H9 (cell line): Measurements from ENCODE around the gene OGFOD3. TPM values are rescaled to one million over a fixed set of nuclear protein-coding genes. Genes with fewer than 3 reads are reported as not detected.
A peak's percentile ranks its signal among the peaks of the same experiment; 100 is the strongest.

Experiments
- DNase-seq: peaks from one replicate; pipeline ENCODE4 v3.0.0-alpha.2; 2017
- H2AFZ ChIP-seq: one replicate; pipeline ENCODE4 v1.6.1; 2013; ENCODE audit warnings: mild to moderate bottlenecking, low read length, control low read depth, moderate library complexity
- H2AK5ac ChIP-seq: 2 replicates; pipeline ENCODE4 v1.6.1; 2013; ENCODE audit warnings: low read length, control low read depth, mixed read lengths; ENCODE audit not compliant: insufficient read length
- H2BK120ac ChIP-seq: one replicate; pipeline ENCODE4 v1.6.1; 2013; ENCODE audit warnings: low read depth, mild to moderate bottlenecking, low read length, control low read depth, inconsistent platforms; ENCODE audit not compliant: poor library complexity, severe bottlenecking
- H2BK12ac ChIP-seq: 2 replicates; pipeline ENCODE4 v1.6.1; 2013; ENCODE audit warnings: low read length, control low read depth, mixed read lengths, low read depth; ENCODE audit not compliant: insufficient read length
- H2BK15ac ChIP-seq: 2 replicates; pipeline ENCODE4 v1.6.1; 2013; ENCODE audit warnings: low read depth, low read length, control low read depth
- H2BK20ac ChIP-seq: one replicate; pipeline ENCODE4 v1.6.1; 2013; ENCODE audit warnings: low read depth, mild to moderate bottlenecking, low read length, control low read depth, inconsistent platforms; ENCODE audit not compliant: poor library complexity, severe bottlenecking
- H2BK5ac ChIP-seq: 2 replicates; pipeline ENCODE4 v1.6.1; 2013; ENCODE audit warnings: low read length, control low read depth, mixed read lengths; ENCODE audit not compliant: insufficient read length
- H3K14ac ChIP-seq: 2 replicates; pipeline ENCODE4 v1.6.1; 2013; ENCODE audit warnings: low read length, control low read depth; ENCODE audit not compliant: insufficient read depth
- H3K18ac ChIP-seq: 2 replicates; pipeline ENCODE4 v1.6.1; 2013; ENCODE audit warnings: low read depth, mild to moderate bottlenecking, mixed read lengths, low read length, control low read depth; ENCODE audit not compliant: insufficient read length
- H3K23ac ChIP-seq: 2 replicates; pipeline ENCODE4 v1.6.1; 2013; ENCODE audit warnings: low read length, control low read depth, mixed read lengths, low read depth; ENCODE audit not compliant: insufficient read length
- H3K23me2 ChIP-seq: 2 replicates; pipeline ENCODE4 v1.6.1; 2013; ENCODE audit warnings: low read depth, mild to moderate bottlenecking, mixed read lengths, low read length, control low read depth; ENCODE audit not compliant: insufficient read length, poor library complexity, severe bottlenecking
- H3K27ac ChIP-seq: 2 replicates; pipeline ENCODE4 v1.5.1; 2013; ENCODE audit warnings: low read length, control low read depth, mixed read lengths, low read depth; ENCODE audit not compliant: insufficient read length
- H3K27me3 ChIP-seq: 2 replicates; pipeline ENCODE4 v1.6.1; 2013; ENCODE audit warnings: low read length, control low read depth, inconsistent platforms; ENCODE audit not compliant: insufficient read depth
- H3K4ac ChIP-seq: 2 replicates; pipeline ENCODE4 v1.6.1; 2013; ENCODE audit warnings: low read depth, mild to moderate bottlenecking, control low read depth, inconsistent platforms, low read length, moderate library complexity
- H3K4me1 ChIP-seq: 2 replicates; pipeline ENCODE4 v1.6.1; 2013; ENCODE audit warnings: low read length, control low read depth, inconsistent platforms; ENCODE audit not compliant: insufficient read depth
- H3K4me2 ChIP-seq: 2 replicates; pipeline ENCODE4 v1.6.1; 2013; ENCODE audit warnings: low read length, control low read depth, mixed read lengths; ENCODE audit not compliant: insufficient read length, insufficient read depth
- H3K56ac ChIP-seq: 2 replicates; pipeline ENCODE4 v1.6.1; 2013; ENCODE audit warnings: low read depth, mild to moderate bottlenecking, mixed read lengths, low read length, control low read depth; ENCODE audit not compliant: insufficient read length
- H3K79me1 ChIP-seq: 2 replicates; pipeline ENCODE4 v1.6.1; 2013; ENCODE audit warnings: low read depth, mild to moderate bottlenecking, moderate library complexity, low read length, control low read depth, inconsistent platforms; ENCODE audit not compliant: insufficient read depth, poor library complexity, severe bottlenecking
- H3K79me2 ChIP-seq: 2 replicates; pipeline ENCODE4 v1.6.1; 2013; ENCODE audit warnings: low read length, control low read depth, inconsistent platforms; ENCODE audit not compliant: insufficient read depth
- H3K9ac ChIP-seq: 2 replicates; pipeline ENCODE4 v1.6.1; 2013; ENCODE audit warnings: low read length, control low read depth, mixed read lengths; ENCODE audit not compliant: insufficient read length; ENCODE audit errors: extremely low read depth
- H3K9me3 ChIP-seq: one replicate; pipeline ENCODE4 v1.6.1; 2013; ENCODE audit warnings: low read depth, low read length, inconsistent platforms; ENCODE audit not compliant: control insufficient read depth
- H3T11ph ChIP-seq: one replicate; pipeline ENCODE4 v1.6.1; 2013; ENCODE audit warnings: mild to moderate bottlenecking, low read length, control low read depth, inconsistent platforms
- H4K20me1 ChIP-seq: one replicate; pipeline ENCODE4 v1.6.1; 2013; ENCODE audit not compliant: control insufficient read depth, insufficient read length, insufficient read depth
- H4K5ac ChIP-seq: 2 replicates; pipeline ENCODE4 v1.6.1; 2013; ENCODE audit warnings: low read depth, mild to moderate bottlenecking, mixed read lengths, low read length, control low read depth; ENCODE audit not compliant: insufficient read length
- H4K8ac ChIP-seq: replicated peaks from 2 replicates; pipeline ENCODE4 v1.6.1; 2013; ENCODE audit warnings: low read length, control low read depth, mixed read lengths, low read depth; ENCODE audit not compliant: insufficient read length
- H4K91ac ChIP-seq: 2 replicates; pipeline ENCODE4 v1.6.1; 2013; ENCODE audit warnings: low read depth, mild to moderate bottlenecking, moderate library complexity, mixed read lengths, low read length, control low read depth; ENCODE audit not compliant: insufficient read length
- H3K27ac Mint-ChIP-seq, 3 experiments: 2 replicates in 2 of 3; 3 replicates in 1 of 3; pipeline ENCODE4 v1.8.0; 2020 to 2021; ENCODE audit warnings: mixed read lengths in 3 of 3, mild to moderate bottlenecking in 1 of 3, moderate library complexity in 1 of 3
- H3K27me3 Mint-ChIP-seq: 2 replicates; pipeline ENCODE4 v1.8.0; 2021; ENCODE audit warnings: low read depth, mild to moderate bottlenecking, moderate library complexity, mixed read lengths
- H3K36me3 Mint-ChIP-seq, 3 experiments: 2 replicates in 2 of 3; 3 replicates in 1 of 3; pipeline ENCODE4 v1.8.0; 2020 to 2021; ENCODE audit warnings: low read depth in 3 of 3, mixed read lengths in 3 of 3; ENCODE audit not compliant: insufficient read depth in 1 of 3
- H3K4me1 Mint-ChIP-seq, 2 experiments: 2 replicates each; pipeline ENCODE4 v1.8.0; 2020; ENCODE audit warnings: mixed read lengths in 2 of 2
- H3K4me3 Mint-ChIP-seq, 2 experiments: 2 replicates in 1 of 2; 3 replicates in 1 of 2; pipeline ENCODE4 v1.8.0; 2020 to 2021; ENCODE audit warnings: mild to moderate bottlenecking in 2 of 2, mixed read lengths in 2 of 2, moderate library complexity in 1 of 2
- H3K9me3 Mint-ChIP-seq, 2 experiments: 2 replicates in 1 of 2; 3 replicates in 1 of 2; pipeline ENCODE4 v1.8.0; 2020; ENCODE audit warnings: mild to moderate bottlenecking in 2 of 2, mixed read lengths in 2 of 2, moderate library complexity in 1 of 2
- CTCF ChIP-seq: fragments of 200-600 bp; sonication (generic); conservative IDR thresholded peaks from 3 replicates; pipeline ENCODE4 v1.8.0; 2021; ENCODE audit warnings: antibody characterized with exemption, mild to moderate bottlenecking
- WGBS: extraction: QIAGEN DNeasy Blood & Tissue Kit; methylation state at CpG from one replicate; pipeline ENCODE4 v1.1.7; 2013; ENCODE audit warnings: missing lambda C conversion rate, low lambda C conversion rate, mixed read lengths; ENCODE audit not compliant: insufficient read length; ENCODE audit errors: extremely low coverage; 5-methylcytosine and 5-hydroxymethylcytosine counted together
- total RNA-seq: library from RNA; stranded (reverse); gene quantifications from 2 replicates; pipeline ENCODE4 v1.2.1, GENCODE V29; 2021

The OGFOD3 gene
- total RNA-seq, 1 experiment from 2014 or later, result 27.8 TPM

- no peaks in the 10 kb centered on the region for H3K9me3 ChIP-seq
- Mint-ChIP-seq H3K9me3 (no peaks in the 10 kb centered on the region; a peak in 1 of 5 replicates), H3K4me3 (peak overlapping the region in 1 of 2 experiments; percentile 27; a peak in 1 of 5 replicates), H3K27me3 (peaks cover 3% of the 10 kb centered on the region), H3K36me3 (peaks cover 9 to 15% (median 11%) of the 10 kb centered on the region in 3 experiments; a peak in 6 of 7 replicates), H3K27ac (no peak overlapping the region), H3K4me1 (peaks cover 14 to 23% of the 10 kb centered on the region in 2 experiments)
- no peak overlapping the region for H3K27ac ChIP-seq
- H2BK5ac ChIP-seq, result no peak overlapping the region
- H4K20me1 ChIP-seq, result no peaks in the 10 kb centered on the region
- WGBS, result no CpG with 5 or more reads among the region's 26 CpGs
- H2AK5ac ChIP-seq, result no peak overlapping the region
- H2AFZ ChIP-seq, result no peak overlapping the region
- DNase-seq, result no peak
- H3K9ac ChIP-seq, result no peak overlapping the region
- H2BK120ac ChIP-seq, result no peak overlapping the region
- H3K23ac ChIP-seq, result no peak overlapping the region
- H3K79me1 ChIP-seq, result no peaks in the 10 kb centered on the region
- no peaks in the 10 kb centered on the region for H3K79me2 ChIP-seq
- H3K18ac ChIP-seq, result no peak overlapping the region
- H3K4me1 ChIP-seq, result no peaks in the 10 kb centered on the region
- no peak overlapping the region for H2BK15ac ChIP-seq
- no peak for TF ChIP-seq CTCF
- H4K5ac ChIP-seq, result no peak overlapping the region
- H3K23me2 ChIP-seq, result peaks cover 3% of the 10 kb centered on the region
- no peak overlapping the region for H2BK20ac ChIP-seq
- no peak overlapping the region for H3K56ac ChIP-seq
- H4K91ac ChIP-seq, result no peak overlapping the region
- no peak overlapping the region for H3T11ph ChIP-seq
- H3K27me3 ChIP-seq, result no peaks in the 10 kb centered on the region
- no peak overlapping the region for H4K8ac ChIP-seq
- H3K14ac ChIP-seq, result no peak overlapping the region
- H2BK12ac ChIP-seq, result no peak overlapping the region
- H3K4ac ChIP-seq, result no peak overlapping the region
- H3K4me2 ChIP-seq, result no peak overlapping the region
Measured at GRCh38 chr17:82415336-82415735, 3.0 kb downstream of the OGFOD3 start.
